Keratinocyte (primary cell): ENCODE data around the gene FHOD3.

Experiments used
- CTCF ChIP-seq, 3 experiments: IDR thresholded peaks in 1 of 3; conservative IDR thresholded peaks in 1 of 3; optimal IDR thresholded peaks in 1 of 3; 2 replicates in 2 of 3; 3 replicates in 1 of 3; pipeline versions ENCODE3 to v1.5.1; 2011; ENCODE audit warnings: low read length in 3 of 3, mild to moderate bottlenecking in 3 of 3, moderate library complexity in 2 of 3, control low read depth in 1 of 3, inconsistent platforms in 1 of 3; ENCODE audit not compliant: insufficient read depth in 2 of 3; ENCODE audit errors: extremely low read depth in 1 of 3
- EZH2 ChIP-seq: IDR thresholded peaks from one replicate; pipeline ENCODE4 v1.6.1; 2012; ENCODE audit warnings: inconsistent platforms, mild to moderate bottlenecking, low read length, moderate library complexity

GRCh38 chr18:36650906-36651305, 353.4 kb downstream of the FHOD3 start:
- TF ChIP-seq CTCF (optimal IDR thresholded peaks at IDR 0.05 in 1 of 3, IDR thresholded peaks at IDR 0.05 in 1 of 3, conservative IDR thresholded peaks at IDR 0.05 in 1 of 3; ENCODE audit: extremely low read depth in 1 of 3, insufficient read depth in 2 of 3, low read length in 3 of 3) (no peak), EZH2 (no peak)
